NCI-H1930 (cell line): ENCODE data around the gene KCNMB2.

Experiments used
- DNase-seq, 2 experiments: peaks; one replicate each; lab custom pipeline; 2025; lab: John Stamatoyannopoulos, UW

The KCNMB2 gene

GRCh38 chr3:178754852-178755510 is 218.7 kb downstream of the KCNMB2 start:
- no peak for DNase-seq

- no peak for DNase-seq
Measured at GRCh38 chr3:178761024-178761423, 224.8 kb downstream of the KCNMB2 start.

GRCh38 chr3:178761461-178761860 is 225.2 kb downstream of the KCNMB2 start:
- no peak for DNase-seq

- DNase-seq = no peak
Measured at GRCh38 chr3:178762385-178762784, 226.1 kb downstream of the KCNMB2 start.

- no peak for DNase-seq
Measured at GRCh38 chr3:178765472-178765871, 229.2 kb downstream of the KCNMB2 start.

- no peak for DNase-seq
Measured at GRCh38 chr3:178767581-178767980, 231.3 kb downstream of the KCNMB2 start.

GRCh38 chr3:178768072-178768864 is 232.0 kb downstream of the KCNMB2 start:
- no peak for DNase-seq

GRCh38 chr3:178771511-178771910 is 235.3 kb downstream of the KCNMB2 start:
- no peak for DNase-seq

GRCh38 chr3:178772746-178773145 is 236.5 kb downstream of the KCNMB2 start:
- no peak for DNase-seq

GRCh38 chr3:178773358-178773757 is 237.1 kb downstream of the KCNMB2 start:
- no peak for DNase-seq

GRCh38 chr3:178777718-178778411 is 241.6 kb downstream of the KCNMB2 start:
- DNase-seq = no peak

GRCh38 chr3:178778589-178778988 is 242.4 kb downstream of the KCNMB2 start:
- DNase-seq = no peak

- DNase-seq = no peak
Measured at GRCh38 chr3:178785961-178786360, 249.7 kb downstream of the KCNMB2 start.

- DNase-seq = no peak
Measured at GRCh38 chr3:178787960-178788359, 251.7 kb downstream of the KCNMB2 start.

GRCh38 chr3:178794711-178795110 is 258.5 kb downstream of the KCNMB2 start:
- DNase-seq = no peak

- no peak for DNase-seq
Measured at GRCh38 chr3:178795349-178795748, 259.1 kb downstream of the KCNMB2 start.

- peak in 1 of 2 experiments; percentile 45 for DNase-seq
Measured at GRCh38 chr3:178802259-178802658, 266.0 kb downstream of the KCNMB2 start.

- peak; percentile 57 to 88 for DNase-seq
Measured at GRCh38 chr3:178802993-178803693, 266.9 kb downstream of the KCNMB2 start.

GRCh38 chr3:178804606-178805005 is 268.4 kb downstream of the KCNMB2 start:
- no peak for DNase-seq

GRCh38 chr3:178805741-178806140 is 269.5 kb downstream of the KCNMB2 start:
- no peak for DNase-seq

- DNase-seq = no peak
Measured at GRCh38 chr3:178806651-178807050, 270.4 kb downstream of the KCNMB2 start.

- no peak for DNase-seq
Measured at GRCh38 chr3:178807694-178808093, 271.5 kb downstream of the KCNMB2 start.
